Parathyroid adenoma (tissue), 2 donors: ENCODE measurements around the gene C3orf70.

Source experiments
- H2AFZ ChIP-seq: fragments of 300-600 bp; sonication (generic); one replicate; pipeline ENCODE4 v1.7.0; 2017; ENCODE audit warnings: antibody characterized with exemption, mild to moderate bottlenecking
- H3K27ac ChIP-seq: fragments of 300-600 bp; sonication (generic); one replicate; pipeline ENCODE4 v1.7.0; 2017
- H3K27me3 ChIP-seq: fragments of 300-600 bp; sonication (generic); one replicate; pipeline ENCODE4 v1.7.0; 2017; ENCODE audit warnings: low read length; ENCODE audit not compliant: control insufficient read depth, insufficient read depth
- H3K36me3 ChIP-seq: fragments of 300-600 bp; sonication (generic); one replicate; pipeline ENCODE4 v1.7.0; 2017; ENCODE audit warnings: low read length; ENCODE audit not compliant: control insufficient read depth, insufficient read depth
- H3K4me1 ChIP-seq: fragments of 300-600 bp; sonication (generic); one replicate; pipeline ENCODE4 v1.7.0; 2017; ENCODE audit warnings: control low read depth
- H3K4me2 ChIP-seq: fragments of 300-600 bp; sonication (generic); one replicate; pipeline ENCODE4 v1.7.0; 2017; ENCODE audit warnings: low read length
- H3K4me3 ChIP-seq: fragments of 300-600 bp; sonication (generic); one replicate; pipeline ENCODE4 v1.7.0; 2017; ENCODE audit warnings: low read depth, low read length
- H3K79me2 ChIP-seq: fragments of 300-600 bp; sonication (generic); one replicate; pipeline ENCODE4 v1.7.0; 2017; ENCODE audit warnings: control low read depth
- H3K9ac ChIP-seq: fragments of 300-600 bp; sonication (generic); one replicate; pipeline ENCODE4 v1.7.0; 2017; ENCODE audit warnings: mild to moderate bottlenecking
- H3K9me3 ChIP-seq: fragments of 300-600 bp; sonication (generic); one replicate; pipeline ENCODE4 v1.7.0; 2017; ENCODE audit warnings: low read length; ENCODE audit not compliant: control insufficient read depth
- CTCF ChIP-seq: fragments of 300-600 bp; sonication (generic); IDR thresholded peaks from one replicate; pipeline ENCODE4 v1.7.0; 2017; ENCODE audit warnings: antibody characterized with exemption, mild to moderate bottlenecking
- donor health status: primary hyperparathyroidism.

C3orf70 gene

GRCh38 chr3:185065059-185065458 is 87.8 kb downstream of the C3orf70 start:
- no peaks in the 10 kb centered on the region for H3K27me3 ChIP-seq
- H3K27ac ChIP-seq, result no peak overlapping the region
- H3K36me3 ChIP-seq, result no peaks in the 10 kb centered on the region
- H3K9ac ChIP-seq, result no peak overlapping the region
- no peak overlapping the region for H3K4me3 ChIP-seq
- H3K79me2 ChIP-seq, result no peaks in the 10 kb centered on the region
- no peaks in the 10 kb centered on the region for H3K4me1 ChIP-seq
- H3K9me3 ChIP-seq, result no peaks in the 10 kb centered on the region
- no peak for TF ChIP-seq CTCF
- H3K4me2 ChIP-seq, result no peak overlapping the region
- peak overlapping the region; percentile 22 for H2AFZ ChIP-seq

GRCh38 chr3:185063431-185063830 is 89.4 kb downstream of the C3orf70 start:
- no peak overlapping the region for H3K9ac ChIP-seq
- TF ChIP-seq CTCF, result no peak
- no peak overlapping the region for H3K4me3 ChIP-seq
- H3K79me2 ChIP-seq, result no peaks in the 10 kb centered on the region
- no peak overlapping the region for H3K27ac ChIP-seq
- no peak overlapping the region for H3K4me2 ChIP-seq
- H3K36me3 ChIP-seq, result no peaks in the 10 kb centered on the region
- no peaks in the 10 kb centered on the region for H3K4me1 ChIP-seq
- no peak overlapping the region for H2AFZ ChIP-seq
- no peaks in the 10 kb centered on the region for H3K9me3 ChIP-seq
- H3K27me3 ChIP-seq, result no peaks in the 10 kb centered on the region

- Histone ChIP-seq H3K36me3 (no peaks in the 10 kb centered on the region), H3K4me2 (no peak overlapping the region), H3K27ac (no peak overlapping the region), H3K4me3 (no peak overlapping the region), H3K9me3 (no peaks in the 10 kb centered on the region), H3K27me3 (no peaks in the 10 kb centered on the region), H3K9ac (no peak overlapping the region), H2AFZ (no peak overlapping the region), H3K4me1 (no peaks in the 10 kb centered on the region), H3K79me2 (no peaks in the 10 kb centered on the region)
- no peak for TF ChIP-seq CTCF
Measured at GRCh38 chr3:185062191-185062590, 90.7 kb downstream of the C3orf70 start.

GRCh38 chr3:185060655-185061054 is 92.2 kb downstream of the C3orf70 start:
- Histone ChIP-seq H3K27me3 (no peaks in the 10 kb centered on the region), H3K27ac (no peak overlapping the region), H2AFZ (no peak overlapping the region), H3K36me3 (no peaks in the 10 kb centered on the region), H3K4me1 (no peaks in the 10 kb centered on the region), H3K4me3 (no peak overlapping the region), H3K9ac (no peak overlapping the region), H3K79me2 (no peaks in the 10 kb centered on the region), H3K9me3 (no peaks in the 10 kb centered on the region), H3K4me2 (no peak overlapping the region)
- no peak for TF ChIP-seq CTCF

GRCh38 chr3:185059766-185060165 is 93.1 kb downstream of the C3orf70 start:
- H3K27ac ChIP-seq, result no peak overlapping the region
- no peaks in the 10 kb centered on the region for H3K4me1 ChIP-seq
- no peaks in the 10 kb centered on the region for H3K27me3 ChIP-seq
- no peak overlapping the region for H3K9ac ChIP-seq
- no peaks in the 10 kb centered on the region for H3K9me3 ChIP-seq
- no peak overlapping the region for H2AFZ ChIP-seq
- no peak for TF ChIP-seq CTCF
- H3K4me3 ChIP-seq, result no peak overlapping the region
- H3K79me2 ChIP-seq, result no peaks in the 10 kb centered on the region
- no peaks in the 10 kb centered on the region for H3K36me3 ChIP-seq
- H3K4me2 ChIP-seq, result no peak overlapping the region
